ENCODE measurements around the gene MTERF1. TPM values are rescaled to one million over a fixed set of nuclear protein-coding genes. Genes with fewer than 3 reads are reported as not detected.

Gene MTERF1
- total RNA-seq, 1 donor from 2014 or later, result 17.0 TPM

DNA sequence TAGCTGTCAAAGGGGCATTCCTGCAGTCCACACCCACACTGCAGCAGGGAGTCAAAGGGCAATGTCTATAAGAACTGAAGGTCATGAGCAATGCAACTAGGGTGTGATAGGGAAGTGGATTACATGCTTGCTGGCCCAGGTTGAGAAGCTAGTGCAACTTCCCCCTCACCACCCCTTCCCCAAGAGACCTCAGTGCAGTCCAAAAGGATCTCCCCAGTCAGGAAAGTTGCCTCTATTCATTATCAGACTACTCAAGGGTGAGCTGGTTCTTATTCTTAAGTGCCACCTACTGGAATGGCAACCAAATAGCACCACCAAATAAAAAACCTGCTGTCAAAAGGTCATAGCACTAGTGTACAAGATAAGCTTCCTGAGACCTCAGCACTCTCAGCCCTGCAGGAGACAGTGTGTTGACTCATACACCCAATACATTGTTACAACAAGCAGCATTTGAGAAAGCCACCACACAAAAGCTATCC, 28.2 kb downstream of the MTERF1 start:
- Mint-ChIP-seq H3K4me1 (ENCODE audit: low read depth, unreplicated experiment) (no peaks in the 10 kb centered on the region), H3K9me3 (ENCODE audit: unreplicated experiment) (peaks cover 4% of the 10 kb centered on the region), H3K4me3 (ENCODE audit: unreplicated experiment) (no peak overlapping the region), H3K27ac (ENCODE audit: unreplicated experiment) (no peak overlapping the region), H3K27me3 (ENCODE audit: unreplicated experiment) (no peaks in the 10 kb centered on the region), H3K36me3 (ENCODE audit: unreplicated experiment) (no peaks in the 10 kb centered on the region)
- no peak for DNase-seq
- TF ChIP-seq, protein P1, sequence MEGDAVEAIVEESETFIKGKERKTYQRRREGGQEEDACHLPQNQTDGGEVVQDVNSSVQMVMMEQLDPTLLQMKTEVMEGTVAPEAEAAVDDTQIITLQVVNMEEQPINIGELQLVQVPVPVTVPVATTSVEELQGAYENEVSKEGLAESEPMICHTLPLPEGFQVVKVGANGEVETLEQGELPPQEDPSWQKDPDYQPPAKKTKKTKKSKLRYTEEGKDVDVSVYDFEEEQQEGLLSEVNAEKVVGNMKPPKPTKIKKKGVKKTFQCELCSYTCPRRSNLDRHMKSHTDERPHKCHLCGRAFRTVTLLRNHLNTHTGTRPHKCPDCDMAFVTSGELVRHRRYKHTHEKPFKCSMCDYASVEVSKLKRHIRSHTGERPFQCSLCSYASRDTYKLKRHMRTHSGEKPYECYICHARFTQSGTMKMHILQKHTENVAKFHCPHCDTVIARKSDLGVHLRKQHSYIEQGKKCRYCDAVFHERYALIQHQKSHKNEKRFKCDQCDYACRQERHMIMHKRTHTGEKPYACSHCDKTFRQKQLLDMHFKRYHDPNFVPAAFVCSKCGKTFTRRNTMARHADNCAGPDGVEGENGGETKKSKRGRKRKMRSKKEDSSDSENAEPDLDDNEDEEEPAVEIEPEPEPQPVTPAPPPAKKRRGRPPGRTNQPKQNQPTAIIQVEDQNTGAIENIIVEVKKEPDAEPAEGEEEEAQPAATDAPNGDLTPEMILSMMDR (IDR thresholded peaks at IDR 0.05; ENCODE audit: partially characterized antibody, unreplicated experiment), result no peak

DNA sequence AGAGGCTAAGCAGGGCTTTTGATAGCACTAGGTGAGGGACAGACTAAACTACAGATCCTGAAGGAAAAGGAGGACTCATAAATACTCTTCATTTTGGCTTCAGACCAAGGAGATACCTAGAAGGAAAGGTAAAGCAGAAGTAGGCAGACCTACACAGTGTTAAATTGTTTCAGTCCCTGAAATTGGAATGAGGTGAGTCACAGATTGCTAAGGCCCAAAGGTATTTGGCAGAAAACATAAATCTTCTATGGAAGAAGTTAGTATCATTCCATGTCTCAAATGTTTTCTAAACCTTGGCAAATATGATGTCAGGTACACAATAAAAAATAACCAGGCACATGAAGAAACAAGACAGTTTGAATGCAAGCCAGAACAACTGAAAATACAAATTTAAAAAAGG, 30.0 kb downstream of the MTERF1 start:
- no peaks in the 10 kb centered on the region for H3K4me1 Mint-ChIP-seq (ENCODE audit: low read depth, unreplicated experiment)
- no peak overlapping the region for H3K27ac Mint-ChIP-seq (ENCODE audit: unreplicated experiment)
- H3K4me3 Mint-ChIP-seq (ENCODE audit: unreplicated experiment), result no peak overlapping the region

DNA sequence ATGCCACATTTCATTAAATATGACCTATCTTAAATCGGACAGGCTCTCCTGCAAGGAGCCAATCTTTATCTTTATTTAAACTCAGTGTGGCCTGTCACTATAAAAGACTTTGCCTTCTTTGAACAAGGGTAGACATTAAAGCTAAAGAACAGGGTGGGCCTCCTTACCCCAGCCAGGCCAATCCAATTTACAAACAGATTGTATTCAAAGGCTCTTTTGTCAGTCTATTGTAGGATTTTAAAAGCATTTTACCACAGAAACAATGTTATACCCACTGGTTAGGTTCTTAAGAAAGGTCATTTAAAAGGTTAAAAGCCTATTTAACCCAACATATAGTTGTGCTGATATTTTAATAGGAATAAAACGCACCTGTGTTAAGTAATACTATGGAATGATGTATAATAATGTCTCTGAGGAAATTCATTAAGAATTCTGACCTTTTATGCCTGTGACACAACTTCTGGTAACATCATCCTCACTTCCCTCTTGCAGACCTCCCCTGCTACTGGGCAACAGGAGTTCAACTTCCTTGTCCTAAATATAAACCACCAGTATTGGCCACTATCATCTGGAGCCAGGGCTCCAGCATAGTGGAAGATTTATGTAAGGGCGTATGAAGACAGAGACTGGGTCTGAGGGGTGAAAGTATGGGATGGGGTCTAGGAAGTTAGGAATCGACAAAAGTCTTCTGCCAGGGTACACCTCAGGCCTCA, 32.5 kb downstream of the MTERF1 start:
- Mint-ChIP-seq H3K36me3 (ENCODE audit: unreplicated experiment) (no peaks in the 10 kb centered on the region), H3K27me3 (ENCODE audit: unreplicated experiment) (no peaks in the 10 kb centered on the region), H3K4me3 (ENCODE audit: unreplicated experiment) (no peak overlapping the region), H3K9me3 (ENCODE audit: unreplicated experiment) (peaks cover 4% of the 10 kb centered on the region), H3K4me1 (ENCODE audit: low read depth, unreplicated experiment) (no peaks in the 10 kb centered on the region), H3K27ac (ENCODE audit: unreplicated experiment) (no peak overlapping the region)
- TF ChIP-seq, protein P1 (IDR thresholded peaks at IDR 0.05; ENCODE audit: partially characterized antibody, unreplicated experiment), result no peak
- no peak for DNase-seq

More for the DNA sequence above, 30.0 kb downstream of the MTERF1 start:
- H3K9me3 Mint-ChIP-seq (ENCODE audit: unreplicated experiment), result peaks cover 4% of the 10 kb centered on the region
- no peak for DNase-seq
- no peaks in the 10 kb centered on the region for H3K27me3 Mint-ChIP-seq (ENCODE audit: unreplicated experiment)
- TF ChIP-seq, protein P1 (IDR thresholded peaks at IDR 0.05; ENCODE audit: partially characterized antibody, unreplicated experiment), result no peak
- no peaks in the 10 kb centered on the region for H3K36me3 Mint-ChIP-seq (ENCODE audit: unreplicated experiment)

DNA sequence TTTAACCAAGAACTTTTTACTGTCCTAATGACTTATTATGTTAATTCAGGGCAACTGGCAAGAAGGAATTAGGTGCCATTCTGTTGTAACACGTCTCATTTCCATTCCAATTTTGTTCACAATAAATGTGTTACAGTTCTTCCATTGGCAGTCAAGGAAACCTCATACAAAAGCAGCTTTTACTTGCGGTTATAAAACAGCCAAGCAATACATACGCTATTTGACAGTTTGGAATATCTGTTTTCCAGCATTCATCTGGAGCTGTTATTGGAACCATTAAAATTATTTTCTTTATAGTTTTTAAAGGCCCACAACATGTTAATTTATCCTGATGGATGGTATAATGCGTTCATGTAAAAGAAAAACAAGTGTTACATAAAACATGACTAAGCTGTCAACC, 33.3 kb downstream of the MTERF1 start:
- no peak for DNase-seq
- Mint-ChIP-seq H3K27ac (ENCODE audit: unreplicated experiment) (no peak overlapping the region), H3K36me3 (ENCODE audit: unreplicated experiment) (no peaks in the 10 kb centered on the region), H3K9me3 (ENCODE audit: unreplicated experiment) (peaks cover 2% of the 10 kb centered on the region), H3K4me3 (ENCODE audit: unreplicated experiment) (no peak overlapping the region), H3K4me1 (ENCODE audit: low read depth, unreplicated experiment) (no peaks in the 10 kb centered on the region), H3K27me3 (ENCODE audit: unreplicated experiment) (no peaks in the 10 kb centered on the region)
- TF ChIP-seq, protein P1 (IDR thresholded peaks at IDR 0.05; ENCODE audit: partially characterized antibody, unreplicated experiment), result no peak

DNA sequence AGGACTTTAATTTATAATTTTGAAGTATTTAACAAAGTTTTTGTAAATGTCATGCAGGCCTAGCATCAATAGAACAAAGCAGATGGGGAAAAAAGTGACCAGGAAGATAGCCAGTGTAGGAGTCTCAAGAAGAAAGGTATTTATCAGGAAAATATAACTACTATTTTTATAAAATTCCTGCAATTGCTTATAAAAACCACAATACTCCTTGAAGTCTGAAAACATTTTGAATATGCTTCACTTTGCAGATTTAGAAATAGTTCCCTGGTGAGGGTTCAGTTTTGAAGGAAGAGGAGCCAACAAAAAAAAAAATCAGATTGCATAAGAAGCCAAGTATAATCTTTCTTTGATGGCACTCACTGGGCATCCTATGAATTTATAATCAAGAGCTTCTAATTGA, 34.1 kb downstream of the MTERF1 start:
- Mint-ChIP-seq H3K4me1 (ENCODE audit: low read depth, unreplicated experiment) (no peaks in the 10 kb centered on the region), H3K27ac (ENCODE audit: unreplicated experiment) (no peak overlapping the region), H3K4me3 (ENCODE audit: unreplicated experiment) (no peak overlapping the region), H3K9me3 (ENCODE audit: unreplicated experiment) (peaks cover 2% of the 10 kb centered on the region), H3K27me3 (ENCODE audit: unreplicated experiment) (no peaks in the 10 kb centered on the region), H3K36me3 (ENCODE audit: unreplicated experiment) (peaks cover 6% of the 10 kb centered on the region)
- TF ChIP-seq, protein P1 (IDR thresholded peaks at IDR 0.05; ENCODE audit: partially characterized antibody, unreplicated experiment), result no peak
- DNase-seq, result no peak

All from glutamatergic neuron (in vitro differentiated cells).